H1 (cell line): ENCODE measurements around the gene GOLGA7B. TPM values are rescaled to one million over a fixed set of nuclear protein-coding genes. Genes with fewer than 3 reads are reported as not detected.

ENCODE experiments used
- CTCF ChIA-PET: fragments of 300-600 bp; sonication (Branson Sonifier 250); formaldehyde crosslinking; loops from one replicate; lab custom pipeline; 2021; ENCODE audit not compliant: partially characterized antibody; lab: Charles Lee
- POLR2A ChIA-PET: fragments of 300-600 bp; sonication (Branson Sonifier 250); formaldehyde crosslinking; loops from one replicate; lab custom pipeline; 2021; ENCODE audit warnings: inconsistent platforms; ENCODE audit not compliant: partially characterized antibody; lab: Charles Lee
- DNase-seq, 2 experiments: peaks; one replicate each; pipeline versions ENCODE4 v3.0.0 to v3.0.0-alpha.2; 2010 to 2022; ENCODE audit warnings: low spot score in 2 of 2, low read depth in 1 of 2, mixed read lengths in 1 of 2
- FAIRE-seq: peaks from 2 replicates; lab custom pipeline; 2011; peaks lifted over from hg19 to GRCh38; lab: Jason Lieb, UNC
- H2AFZ ChIP-seq: 2 replicates; pipeline ENCODE4 v1.8.1; 2012; ENCODE audit warnings: low read length, inconsistent platforms
- H2AK5ac ChIP-seq: 2 replicates; pipeline ENCODE4 v1.6.1; 2013; ENCODE audit warnings: low read depth, low read length
- H2BK120ac ChIP-seq: replicated peaks from 2 replicates; pipeline ENCODE3; 2013; ENCODE audit warnings: low read depth, low read length, inconsistent platforms
- H2BK12ac ChIP-seq: 2 replicates; pipeline ENCODE4 v1.6.1; 2013; ENCODE audit warnings: low read depth, low read length
- H2BK15ac ChIP-seq: 2 replicates; pipeline ENCODE4 v1.6.1; 2013; ENCODE audit warnings: low read length
- H2BK20ac ChIP-seq: 2 replicates; pipeline ENCODE4 v1.6.1; 2013; ENCODE audit warnings: low read length
- H2BK5ac ChIP-seq: 2 replicates; pipeline ENCODE4 v1.6.1; 2013; ENCODE audit warnings: low read depth, low read length
- H3K14ac ChIP-seq: 2 replicates; pipeline ENCODE4 v1.6.1; 2013; ENCODE audit warnings: inconsistent platforms; ENCODE audit not compliant: insufficient read length
- H3K18ac ChIP-seq: 2 replicates; pipeline ENCODE4 v1.6.1; 2013; ENCODE audit warnings: low read length; ENCODE audit errors: extremely low read depth
- H3K23ac ChIP-seq: 2 replicates; pipeline ENCODE4 v1.6.1; 2013; ENCODE audit warnings: inconsistent platforms; ENCODE audit not compliant: insufficient read length
- H3K23me2 ChIP-seq: 2 replicates; pipeline ENCODE4 v1.6.1; 2013; ENCODE audit warnings: low read depth, low read length
- H3K27ac ChIP-seq: 2 replicates; pipeline ENCODE4 v1.6.1; 2011; ENCODE audit warnings: low read depth, low read length, inconsistent platforms
- H3K27me3 ChIP-seq, 4 experiments: replicated peaks in 1 of 4; 1 replicate in 1 of 4; 2 replicates in 3 of 4; pipeline versions ENCODE4 v1.6.1 to v1.8.1; 2011 to 2013; ENCODE audit warnings: low read length in 3 of 4, mild to moderate bottlenecking in 3 of 4, inconsistent platforms in 2 of 4, mixed read lengths in 2 of 4, moderate library complexity in 1 of 4; ENCODE audit not compliant: control insufficient read depth in 3 of 4, insufficient read depth in 3 of 4; ENCODE audit errors: extremely low read depth in 1 of 4
- H3K36me3 ChIP-seq, 4 experiments: 2 replicates each; pipeline versions ENCODE4 v1.6.1 to v1.8.1; 2011 to 2013; ENCODE audit warnings: mild to moderate bottlenecking in 4 of 4, low read length in 3 of 4, moderate library complexity in 2 of 4, control low read depth in 1 of 4, inconsistent platforms in 1 of 4; ENCODE audit not compliant: insufficient read depth in 4 of 4, control insufficient read depth in 2 of 4
- H3K4ac ChIP-seq: replicated peaks from 2 replicates; pipeline ENCODE3; 2013; ENCODE audit warnings: low read length, low read depth, mixed read lengths, inconsistent platforms; ENCODE audit not compliant: insufficient read length
- H3K4me1 ChIP-seq, 4 experiments: replicated peaks in 1 of 4; 1 replicate in 1 of 4; 2 replicates in 3 of 4; pipeline versions ENCODE4 v1.6.1 to v1.8.1; 2011 to 2013; ENCODE audit warnings: low read length in 3 of 4, inconsistent platforms in 2 of 4, mixed read lengths in 1 of 4; ENCODE audit not compliant: insufficient read depth in 4 of 4, control insufficient read depth in 3 of 4
- H3K4me2 ChIP-seq, 2 experiments: 2 replicates each; pipeline versions ENCODE4 v1.6.1 to v1.8.1; 2011 to 2013; ENCODE audit warnings: low read depth in 2 of 2, low read length in 2 of 2, control low read depth in 1 of 2, inconsistent platforms in 1 of 2, mild to moderate bottlenecking in 1 of 2; ENCODE audit not compliant: insufficient read depth in 1 of 2
- H3K4me3 ChIP-seq, 4 experiments: fragments of 200-600, 300-600 bp in 1 of 4; sonication (generic), shearing (Covaris generic), sonication (Bioruptor Twin) in 1 of 4; 2 replicates each; pipeline versions ENCODE4 v1.5.1 to v1.8.1; 2011 to 2016; ENCODE audit warnings: low read length in 4 of 4, low read depth in 3 of 4, control low read depth in 2 of 4, inconsistent platforms in 2 of 4, mild to moderate bottlenecking in 2 of 4, mixed read lengths in 1 of 4, moderate library complexity in 1 of 4; ENCODE audit not compliant: insufficient read depth in 2 of 4; ENCODE audit errors: extremely low read depth in 1 of 4
- H3K56ac ChIP-seq: replicated peaks from 2 replicates; pipeline ENCODE3; 2013; ENCODE audit warnings: low read depth, mild to moderate bottlenecking, mixed read lengths, low read length, inconsistent platforms; ENCODE audit not compliant: insufficient read length
- H3K79me1 ChIP-seq: 2 replicates; pipeline ENCODE4 v1.6.1; 2013; ENCODE audit warnings: low read depth, low read length, control low read depth
- H3K79me2 ChIP-seq, 2 experiments: 2 replicates each; pipeline versions ENCODE4 v1.6.1 to v1.8.1; 2012 to 2013; ENCODE audit warnings: low read length in 2 of 2, mild to moderate bottlenecking in 2 of 2, inconsistent platforms in 1 of 2; ENCODE audit not compliant: insufficient read depth in 2 of 2, control insufficient read depth in 1 of 2
- H3K9ac ChIP-seq, 4 experiments: replicated peaks in 1 of 4; 1 replicate in 1 of 4; 2 replicates in 3 of 4; pipeline versions ENCODE4 v1.6.1 to v1.8.1; 2011 to 2013; ENCODE audit warnings: low read depth in 3 of 4, low read length in 3 of 4, control low read depth in 2 of 4, mild to moderate bottlenecking in 2 of 4, moderate library complexity in 2 of 4, inconsistent platforms in 1 of 4; ENCODE audit errors: extremely low read depth in 1 of 4
- H3K9me3 ChIP-seq, 2 experiments: 2 replicates each; pipeline versions ENCODE4 v1.6.1 to v1.8.1; 2012 to 2013; ENCODE audit warnings: mild to moderate bottlenecking in 2 of 2, moderate library complexity in 2 of 2, control low read depth in 1 of 2, inconsistent platforms in 1 of 2, low read depth in 1 of 2, low read length in 1 of 2, mixed read lengths in 1 of 2; ENCODE audit not compliant: insufficient read depth in 2 of 2
- H4K20me1 ChIP-seq, 2 experiments: replicated peaks in 1 of 2; 2 replicates each; pipeline versions ENCODE3 to v1.8.1; 2011 to 2013; ENCODE audit warnings: inconsistent platforms in 2 of 2, low read length in 2 of 2, mild to moderate bottlenecking in 1 of 2; ENCODE audit not compliant: insufficient read depth in 2 of 2, control insufficient read depth in 1 of 2
- H4K5ac ChIP-seq: 2 replicates; pipeline ENCODE4 v1.6.1; 2013; ENCODE audit warnings: low read length, low read depth, mixed read lengths, inconsistent platforms; ENCODE audit not compliant: insufficient read length
- H4K8ac ChIP-seq: 2 replicates; pipeline ENCODE4 v1.8.0; 2013; ENCODE audit warnings: mild to moderate bottlenecking, moderate library complexity, low read length, inconsistent platforms; ENCODE audit not compliant: insufficient read depth; ENCODE audit errors: extremely low read depth
- H4K91ac ChIP-seq: replicated peaks from 2 replicates; pipeline ENCODE3; 2013; ENCODE audit warnings: low read length, mixed read lengths, inconsistent platforms; ENCODE audit not compliant: insufficient read length
- ASH2L ChIP-seq: fragments of 200-600, 300-600 bp; sonication (generic); IDR thresholded peaks from one replicate; pipeline ENCODE4 v1.7.1; 2017; ENCODE audit warnings: low read length
- CEBPB ChIP-seq: IDR thresholded peaks from 2 replicates; pipeline ENCODE4 v1.6.1; 2012; ENCODE audit warnings: low read depth, low read length
- FOSL1 ChIP-seq: IDR thresholded peaks from 2 replicates; pipeline ENCODE4 v1.6.1; 2011; ENCODE audit warnings: mild to moderate bottlenecking, low read depth, low read length, moderate library complexity; ENCODE audit not compliant: insufficient read depth
- MAX ChIP-seq: IDR thresholded peaks from 2 replicates; pipeline ENCODE4 v1.6.1; 2012; ENCODE audit warnings: inconsistent platforms
- POLR2AphosphoS5 ChIP-seq: IDR thresholded peaks from 2 replicates; pipeline ENCODE4 v1.6.1; 2011; ENCODE audit warnings: low read depth, low read length
- RFX5 ChIP-seq: IDR thresholded peaks from 2 replicates; pipeline ENCODE4 v1.6.1; 2011; ENCODE audit warnings: low read depth, low read length, improper control_type of control experiment, borderline replicate concordance
- SAP30 ChIP-seq: fragments of 300-600 bp; sonication (generic); IDR thresholded peaks from 2 replicates; pipeline ENCODE4 v1.7.1; 2012; ENCODE audit warnings: low read length, moderate library complexity, mild to moderate bottlenecking, inconsistent platforms; ENCODE audit not compliant: insufficient read depth, insufficient replicate concordance
- SIN3A ChIP-seq, 2 experiments: IDR thresholded peaks in 1 of 2; conservative IDR thresholded peaks in 1 of 2; 2 replicates each; pipeline ENCODE4 v1.6.1; 2011 to 2012; ENCODE audit warnings: low read length in 2 of 2, improper control_type of control experiment in 1 of 2, low read depth in 1 of 2, mild to moderate bottlenecking in 1 of 2
- WGBS, 2 experiments: shearing (Covaris generic) in 1 of 2; methylation state at CpG; one replicate each; pipeline versions ENCODE4 v1.1.6 to v1.1.7; 2013 to 2015; ENCODE audit warnings: low lambda C conversion rate in 2 of 2, mixed read lengths in 2 of 2, inconsistent platforms in 1 of 2, low coverage in 1 of 2, missing lambda C conversion rate in 1 of 2; ENCODE audit not compliant: insufficient replicate concordance in 2 of 2, insufficient coverage in 1 of 2, insufficient read length in 1 of 2; ENCODE audit errors: extremely low coverage in 1 of 2, missing lambda C conversion rate in 1 of 2; 5-methylcytosine and 5-hydroxymethylcytosine counted together
- polyA plus RNA-seq, 7 experiments: library from polyadenylated mRNA; depleted of rRNA in 3 of 7; stranded (reverse) in 5 of 7; unstranded in 2 of 7; fragments of >200 nt in 5 of 7; fragments of 200-250 nt in 2 of 7; gene quantifications; 1 replicate in 5 of 7; 2 replicates in 1 of 7; 4 replicates in 1 of 7; pipeline versions ENCODE4 v1.2.1 to v1.2.3, GENCODE V29; 2011 to 2013; ENCODE audit warnings: missing spikeins in 2 of 7, mixed read lengths in 2 of 7
- total RNA-seq: library from RNA; stranded (reverse); fragmentation: NEBNext Ultra II Directional; extraction: Animal tissue kit (Norgen Biotek cat#: 25700); gene quantifications from 2 replicates; pipeline ENCODE4 v1.2.1, GENCODE V29; 2021

Gene GOLGA7B
- total and polyA plus RNA-seq, 2 of the 8 experiments (the other 6 are each of a cell fraction or from before 2014, with no cell fraction given), result 0.04 to 0.14 TPM

- peak overlapping the region; percentile 25; the same call in 1 of the 2 replicates for H2BK15ac ChIP-seq
- no peak for FAIRE-seq
- TF ChIP-seq ASH2L, result no peak
- TF ChIP-seq CEBPB, result no peak
- TF ChIP-seq POLR2AphosphoS5, result no peak
- no peak for TF ChIP-seq SIN3A (conservative IDR thresholded peaks at IDR 0.05 in 1 of 2, IDR thresholded peaks at IDR 0.05 in 1 of 2; ENCODE audit: low read depth in 1 of 2, low read length in 2 of 2)
- TF ChIP-seq SAP30, result no peak
- TF ChIP-seq RFX5, result no peak
- TF ChIP-seq MAX, result no peak
- TF ChIP-seq FOSL1, result no peak
- 89% methylated on average over 6 of the region's 6 CpGs; no CpG with 5 or more reads in 1 of the 2 experiments for WGBS, 2 experiments
- H3K4me1 ChIP-seq, result peaks cover 0 to 18% (median 13%) of the 10 kb centered on the region in 4 experiments; a peak in 6 of 7 replicates
- POLR2A ChIA-PET, result no interaction called here
- no peaks in the 10 kb centered on the region; the same call in 1 of the 2 replicates for H3K79me1 ChIP-seq
- H2BK120ac ChIP-seq, result no peak overlapping the region
- no peaks in the 10 kb centered on the region for H3K79me2 ChIP-seq
- H3K4ac ChIP-seq, result no peak overlapping the region
- H3K27ac ChIP-seq, result no peak overlapping the region
- CTCF ChIA-PET, result interaction anchor here (0.6 to 7.5 kb wide), 10 partner anchors 11 to 155 kb away, joined by 3 to 56 read pairs (median 12); no protein-coding TSS in a partner anchor
- H4K8ac ChIP-seq, result no peak overlapping the region
- no peak overlapping the region for H3K14ac ChIP-seq
- H4K5ac ChIP-seq, result no peak overlapping the region
- no peak overlapping the region for H3K4me2 ChIP-seq
- H4K20me1 ChIP-seq, result no peaks in the 10 kb centered on the region
- 0 out of 2 replicates have a peak overlapping the region, but pooled peaks have one; percentile 10 for H2AK5ac ChIP-seq
- DNase-seq, result no peak
- H2BK5ac ChIP-seq, result peak overlapping the region; percentile 2; the same call in 1 of the 2 replicates
- no peaks in the 10 kb centered on the region; a peak in 1 of 7 replicates for H3K27me3 ChIP-seq
- no peak overlapping the region for H3K4me3 ChIP-seq
- H3K18ac ChIP-seq, result no peak overlapping the region
- no peak overlapping the region for H2BK20ac ChIP-seq
- peak overlapping the region; percentile 72 for H2BK12ac ChIP-seq
- H3K23ac ChIP-seq, result no peak overlapping the region
- peaks cover 4% of the 10 kb centered on the region; the same call in 1 of the 2 replicates for H3K23me2 ChIP-seq
- H4K91ac ChIP-seq, result no peak overlapping the region
- no peak overlapping the region for H3K9ac ChIP-seq
- H3K56ac ChIP-seq, result no peak overlapping the region
- H3K36me3 ChIP-seq, result peaks cover 0 to 2% (median under 1%) of the 10 kb centered on the region in 4 experiments; a peak in 2 of 8 replicates
- H3K9me3 ChIP-seq, result no peaks in the 10 kb centered on the region
- no peak overlapping the region for H2AFZ ChIP-seq
These were observed 37.8 kb downstream of the GOLGA7B start for GRCh38 chr10:97887399-97887798.
